ENCODE measurements around the gene PLIN3. TPM values are rescaled to one million over a fixed set of nuclear protein-coding genes. Genes with fewer than 3 reads are reported as not detected.

PLIN3 gene
- total and polyA plus RNA-seq, 2 donors (not counting 1 experiment from before 2014, with no cell fraction given), result 27.6 to 34.3 TPM

GRCh38 chr19:4911314-4911713, 43.8 kb upstream of the PLIN3 start:
- no peak for ATAC-seq (ENCODE audit: low read depth)
- no peak for TF ChIP-seq EZH2 (IDR thresholded peaks at IDR 0.05; ENCODE audit: borderline replicate concordance, insufficient read depth, low read depth, low read length, poor library complexity, severe bottlenecking)
- TF ChIP-seq CTCF (IDR thresholded peaks at IDR 0.05), result no peak
- no peak for DNase-seq
- intact Hi-C loops (cut with micrococcal nuclease), result loop anchor here (1.0 to 2.0 kb wide), 3 partner anchors 39 to 219 kb away; no protein-coding TSS in a partner anchor
- H3K4me2 ChIP-seq (replicated peaks; ENCODE audit: low read depth, low read length, poor library complexity, severe bottlenecking), result peak overlapping the region; percentile 99
- H3K4me1 ChIP-seq (ENCODE audit: control insufficient read depth in 2 of 2, insufficient read depth in 2 of 2, low read length in 2 of 2), result peaks cover 54 to 70% of the 10 kb centered on the region in 2 donors
- H4K20me1 ChIP-seq (ENCODE audit: control insufficient read depth, insufficient read depth, low read length, poor library complexity, severe bottlenecking), result peaks cover 83% of the 10 kb centered on the region
- H3K36me3 ChIP-seq (replicated peaks in 1 of 2; ENCODE audit: control extremely low read depth in 1 of 2, control insufficient read depth in 1 of 2, extremely low read depth in 1 of 2, insufficient read depth in 2 of 2, low read length in 1 of 2), result peaks cover 2 to 8% of the 10 kb centered on the region in 2 experiments
- H3K9ac ChIP-seq (ENCODE audit: low read length), result peak overlapping the region; percentile 70
- peaks cover 99% of the 10 kb centered on the region for H3K79me2 ChIP-seq (ENCODE audit: control insufficient read depth, insufficient read depth, low read length)
- peak overlapping the region in 1 of 2 donors; percentile 8 for H3K27ac ChIP-seq (ENCODE audit: low read length in 2 of 2)
- peaks cover 0 to 3% (median 0%) of the 10 kb centered on the region in 4 experiments for H3K27me3 ChIP-seq (replicated peaks in 1 of 4; ENCODE audit: control extremely low read depth in 1 of 4, control insufficient read depth in 3 of 4, insufficient read depth in 4 of 4, low read length in 3 of 4)
- ChIA-PET POLR2A (interaction anchor here (0.6 to 1.2 kb wide), 2 partner anchors 43 to 187 kb away, joined by 3 read pairs; no protein-coding TSS in a partner anchor), CTCF (interaction anchor here (0.9 to 15.4 kb wide), 21 partner anchors 9 to 178 kb away, joined by 3 to 219 read pairs (median 5); partner anchors contain the start of genes ARRDC5, KDM4B and PLIN3)
- WGBS (ENCODE audit: insufficient coverage), result 37% methylated on average over 7 of the region's 15 CpGs
- no peaks in the 10 kb centered on the region for H3K27me3 Mint-ChIP-seq
- peak overlapping the region; percentile 57 for H2AFZ ChIP-seq (ENCODE audit: insufficient read depth, low read depth, low read length, poor library complexity, severe bottlenecking)
- H3K27ac Mint-ChIP-seq, result peak overlapping the region; percentile 87
- peak overlapping the region in 4 of 5 experiments; percentile 15 to 73 (median 44) for H3K4me3 ChIP-seq (ENCODE audit: control extremely low read depth in 1 of 5, extremely low read depth in 1 of 5, insufficient read depth in 1 of 5, low read depth in 2 of 5, low read length in 4 of 5)
- no peaks in the 10 kb centered on the region for H3K9me3 Mint-ChIP-seq (ENCODE audit: insufficient read depth)
- peak overlapping the region; percentile 93 for H3K4me3 Mint-ChIP-seq
- peaks cover 63% of the 10 kb centered on the region for H3K4me1 Mint-ChIP-seq
- H3K9me3 ChIP-seq (ENCODE audit: control extremely low read depth in 1 of 3, control insufficient read depth in 2 of 3, insufficient read depth in 1 of 3, low read length in 2 of 3), result no peaks in the 10 kb centered on the region
